WTC11 (cell line): ENCODE results near the gene PHYHIPL. TPM values are rescaled to one million over a fixed set of nuclear protein-coding genes. Genes with fewer than 3 reads are reported as not detected.

ENCODE experiments used
- ATAC-seq: fragments of 200-7000 bp; cut with Tn5 transposase; 2 replicates; pipeline ENCODE4 v1.10.0; 2021; ENCODE audit warnings: mild to moderate bottlenecking, moderate library complexity
- CTCF ChIA-PET: fragments of 300-600 bp; sonication (Branson Sonifier 250); formaldehyde crosslinking; loops from one replicate; lab custom pipeline; 2021; ENCODE audit warnings: antibody characterized with exemption; lab: Charles Lee
- POLR2A ChIA-PET: fragments of 350-600 bp; sonication (Branson Sonifier 250); formaldehyde crosslinking; loops from one replicate; lab custom pipeline; 2021; ENCODE audit warnings: antibody characterized with exemption; lab: Charles Lee
- DNase-seq: peaks from one replicate; pipeline ENCODE4 v3.0.0; 2021; ENCODE audit warnings: low spot score
- H3K27ac Mint-ChIP-seq: 2 replicates; pipeline ENCODE4 v1.8.0; 2021; ENCODE audit warnings: mixed read lengths
- H3K27me3 Mint-ChIP-seq: 2 replicates; pipeline ENCODE4 v1.8.0; 2021; ENCODE audit warnings: low read depth, mild to moderate bottlenecking, moderate library complexity, mixed read lengths
- H3K36me3 Mint-ChIP-seq: 2 replicates; pipeline ENCODE4 v1.8.0; 2021; ENCODE audit warnings: mixed read lengths
- H3K4me1 Mint-ChIP-seq: 2 replicates; pipeline ENCODE4 v1.8.0; 2022; ENCODE audit warnings: mixed read lengths
- H3K4me3 Mint-ChIP-seq: 2 replicates; pipeline ENCODE4 v1.8.0; 2021; ENCODE audit warnings: mild to moderate bottlenecking, moderate library complexity, mixed read lengths
- H3K9me3 Mint-ChIP-seq: 2 replicates; pipeline ENCODE4 v1.8.0; 2021; ENCODE audit warnings: mixed read lengths
- ATF1 ChIP-seq: sonication (generic); formaldehyde crosslinking; IDR thresholded peaks from 2 replicates; pipeline ENCODE4 v1.8.1; 2023; ENCODE audit warnings: mild to moderate bottlenecking, moderate library complexity, missing genetic modification reagents
- ATF2 ChIP-seq: sonication (generic); formaldehyde crosslinking; IDR thresholded peaks from 2 replicates; pipeline ENCODE4 v1.8.1; 2022; ENCODE audit warnings: low read depth, missing genetic modification reagents, borderline replicate concordance
- ATF6 ChIP-seq: sonication (generic); formaldehyde crosslinking; IDR thresholded peaks from 2 replicates; pipeline ENCODE4 v1.8.1; 2023; ENCODE audit warnings: mild to moderate bottlenecking, missing genetic modification reagents
- CBFB ChIP-seq: sonication (generic); formaldehyde crosslinking; IDR thresholded peaks from 2 replicates; pipeline ENCODE4 v1.8.1; 2022; ENCODE audit warnings: mild to moderate bottlenecking, low read depth, missing genetic modification reagents
- CREB1 ChIP-seq: sonication (generic); formaldehyde crosslinking; IDR thresholded peaks from 2 replicates; pipeline ENCODE4 v1.8.0; 2023; ENCODE audit warnings: mild to moderate bottlenecking, missing genetic modification reagents
- FOXK1 ChIP-seq: sonication (generic); formaldehyde crosslinking; IDR thresholded peaks from 2 replicates; pipeline ENCODE4 v1.8.0; 2022; ENCODE audit warnings: mild to moderate bottlenecking, moderate library complexity, missing genetic modification reagents
- GRHL2 ChIP-seq: fragments of 250-450 bp; sonication (Bioruptor Pico); IDR thresholded peaks from 2 replicates; pipeline ENCODE4 v1.8.0; 2022; ENCODE audit warnings: mild to moderate bottlenecking, moderate library complexity; ENCODE audit not compliant: insufficient replicate concordance, severe bottlenecking
- GTF2I ChIP-seq: fragments of 250-450 bp; sonication (Bioruptor Pico); conservative IDR thresholded peaks from 2 replicates; pipeline ENCODE4 v1.4.0; 2021; ENCODE audit warnings: mild to moderate bottlenecking
- IRF1 ChIP-seq: sonication (generic); formaldehyde crosslinking; IDR thresholded peaks from 2 replicates; pipeline ENCODE4 v1.8.0; 2023; ENCODE audit warnings: missing genetic modification reagents
- IRF2 ChIP-seq: sonication (generic); formaldehyde crosslinking; IDR thresholded peaks from 2 replicates; pipeline ENCODE4 v1.8.0; 2022; ENCODE audit warnings: low read depth, missing genetic modification reagents, borderline replicate concordance
- JAZF1 ChIP-seq: fragments of 250-450 bp; sonication (Bioruptor Pico); IDR thresholded peaks from 2 replicates; pipeline ENCODE4 v1.9.0; 2021; ENCODE audit warnings: moderate library complexity, mild to moderate bottlenecking, inconsistent platforms
- MXD4 ChIP-seq: fragments of 250-450 bp; sonication (Bioruptor Pico); IDR thresholded peaks from 2 replicates; pipeline ENCODE4 v1.8.0; 2021; ENCODE audit warnings: mild to moderate bottlenecking, moderate library complexity, borderline replicate concordance
- NR1H2 ChIP-seq: sonication (generic); formaldehyde crosslinking; IDR thresholded peaks from 2 replicates; pipeline ENCODE4 v1.9.0; 2021; ENCODE audit warnings: mild to moderate bottlenecking, moderate library complexity, missing genetic modification reagents
- NR3C1 ChIP-seq: sonication (generic); formaldehyde crosslinking; conservative IDR thresholded peaks from 2 replicates; pipeline ENCODE4 v1.8.1; 2023; ENCODE audit warnings: low read depth, mild to moderate bottlenecking, missing genetic modification reagents
- SMAD4 ChIP-seq: sonication (generic); formaldehyde crosslinking; IDR thresholded peaks from 2 replicates; pipeline ENCODE4 v1.8.0; 2022; ENCODE audit warnings: mild to moderate bottlenecking, missing genetic modification reagents
- SP1 ChIP-seq: sonication (generic); formaldehyde crosslinking; conservative IDR thresholded peaks from 2 replicates; pipeline ENCODE4 v1.8.1; 2022; ENCODE audit warnings: missing genetic modification reagents
- STAT6 ChIP-seq: sonication (generic); formaldehyde crosslinking; conservative IDR thresholded peaks from 2 replicates; pipeline ENCODE4 v1.8.1; 2023; ENCODE audit warnings: mild to moderate bottlenecking, low read depth, missing genetic modification reagents, moderate library complexity
- TCF7 ChIP-seq: sonication (generic); formaldehyde crosslinking; IDR thresholded peaks from 2 replicates; pipeline ENCODE4 v1.8.0; 2022; ENCODE audit warnings: mild to moderate bottlenecking, low read depth, missing genetic modification reagents, moderate library complexity
- ZMAT4 ChIP-seq: fragments of 250-450 bp; sonication (Bioruptor Pico); IDR thresholded peaks from 2 replicates; pipeline ENCODE4 v1.9.0; 2021; ENCODE audit warnings: mild to moderate bottlenecking
- ZNF121 ChIP-seq: sonication (generic); formaldehyde crosslinking; IDR thresholded peaks from 2 replicates; pipeline ENCODE4 v1.8.0; 2023; ENCODE audit warnings: missing genetic modification reagents
- ZNF232 ChIP-seq: sonication (generic); formaldehyde crosslinking; IDR thresholded peaks from 2 replicates; pipeline ENCODE4 v1.8.0; 2022; ENCODE audit warnings: mild to moderate bottlenecking, missing genetic modification reagents
- ZNF423 ChIP-seq: fragments of 250-450 bp; sonication (Bioruptor Pico); IDR thresholded peaks from 2 replicates; pipeline ENCODE4 v2.1.2; 2022; ENCODE audit warnings: mild to moderate bottlenecking, moderate library complexity
- ZNF671 ChIP-seq: fragments of 250-450 bp; sonication (Bioruptor Pico); IDR thresholded peaks from 2 replicates; pipeline ENCODE4 v1.8.0; 2021; ENCODE audit warnings: mild to moderate bottlenecking
- total RNA-seq: library from RNA; stranded (reverse); gene quantifications from 3 replicates; pipeline ENCODE4 v1.2.3, GENCODE V29; 2021

Gene PHYHIPL
- total RNA-seq, 1 experiment from 2014 or later = 0.13 TPM

- POLR2A ChIA-PET = no interaction called here
- H3K36me3 Mint-ChIP-seq = no peaks in the 10 kb centered on the region
- H3K27me3 Mint-ChIP-seq = peaks cover 58% of the 10 kb centered on the region
Measured at GRCh38 chr10:59177836-59178235, 1.4 kb downstream of the PHYHIPL start.

GRCh38 chr10:59179068-59179467, 2.6 kb downstream of the PHYHIPL start:
- ATAC-seq (no peak), DNase-seq (no peak)
- peaks cover 47% of the 10 kb centered on the region for H3K27me3 Mint-ChIP-seq
- H3K27ac Mint-ChIP-seq = no peak overlapping the region
- no peaks in the 10 kb centered on the region for H3K9me3 Mint-ChIP-seq
- TF ChIP-seq FOXK1 (CRISPR knock-in tag) (no peak), ATF1 (no peak), GTF2I (CRISPR knock-in tag) (no peak), SMAD4 (CRISPR knock-in tag) (no peak), CBFB (no peak), ATF2 (CRISPR knock-in tag) (no peak), NR3C1 (CRISPR knock-in tag) (no peak), ZMAT4 (CRISPR knock-in tag) (no peak), CREB1 (CRISPR knock-in tag) (no peak), GRHL2 (CRISPR knock-in tag) (no peak)
- TF ChIP-seq, all 79 proteins: peak for 0
- ChIA-PET CTCF (no interaction called here), POLR2A (no interaction called here)
- Mint-ChIP-seq H3K4me1 (peaks cover 11% of the 10 kb centered on the region), H3K4me3 (no peak overlapping the region), H3K36me3 (no peaks in the 10 kb centered on the region)

More at GRCh38 chr10:59177836-59178235, 1.4 kb downstream of the PHYHIPL start:
- Mint-ChIP-seq H3K4me3 (no peak overlapping the region), H3K9me3 (no peaks in the 10 kb centered on the region), H3K4me1 (peaks cover 11% of the 10 kb centered on the region), H3K27ac (no peak overlapping the region)
- no peak for DNase-seq
- TF ChIP-seq ZNF671 (CRISPR knock-in tag) = no peak
- no peak for TF ChIP-seq NR1H2
- no peak for TF ChIP-seq IRF2 (CRISPR knock-in tag)
- TF ChIP-seq JAZF1 (CRISPR knock-in tag) = no peak
- no peak for TF ChIP-seq ZNF423 (CRISPR knock-in tag)
- TF ChIP-seq SP1 (CRISPR knock-in tag) = no peak
- no peak for TF ChIP-seq NR3C1 (CRISPR knock-in tag)
- TF ChIP-seq MXD4 (CRISPR knock-in tag) = no peak
- no peak for TF ChIP-seq IRF1 (CRISPR knock-in tag)
- no peak for TF ChIP-seq TCF7 (CRISPR knock-in tag)
- ATAC-seq = no peak
- CTCF ChIA-PET = no interaction called here

- no peak for DNase-seq
- POLR2A ChIA-PET = no interaction called here
- Mint-ChIP-seq H3K36me3 (no peaks in the 10 kb centered on the region), H3K27ac (no peak overlapping the region), H3K4me1 (peaks cover 10% of the 10 kb centered on the region), H3K4me3 (no peak overlapping the region), H3K9me3 (no peaks in the 10 kb centered on the region), H3K27me3 (peaks cover 30% of the 10 kb centered on the region)
- CTCF ChIA-PET = interaction anchor here (0.9 to 1.7 kb wide), 2 partner anchors 217 to 228 kb away, joined by 3 to 4 read pairs; no protein-coding TSS in a partner anchor
- ATAC-seq = no peak
- TF ChIP-seq ZNF121 (CRISPR knock-in tag) (no peak), ZNF232 (CRISPR knock-in tag) (no peak), STAT6 (CRISPR knock-in tag) (no peak), ATF6 (no peak), ATF2 (CRISPR knock-in tag) (no peak)
Measured at GRCh38 chr10:59180689-59181270, 4.3 kb downstream of the PHYHIPL start.
